GM21786 (cell line): ENCODE measurements around the gene ZNF490.
A peak's percentile ranks its signal among the peaks of the same experiment; 100 is the strongest.
"Not testable (repeated sequence)": the region's sequence is repeated elsewhere in the genome, so short reads cannot be mapped to it uniquely, and the experiment has no call there.

ENCODE experiments used
- ATAC-seq: cut with Tn5 transposase; IDR thresholded peaks from one replicate; pipeline ENCODE4 v1.9.1; 2021; ENCODE audit not compliant: unreplicated experiment

The ZNF490 gene

DNA sequence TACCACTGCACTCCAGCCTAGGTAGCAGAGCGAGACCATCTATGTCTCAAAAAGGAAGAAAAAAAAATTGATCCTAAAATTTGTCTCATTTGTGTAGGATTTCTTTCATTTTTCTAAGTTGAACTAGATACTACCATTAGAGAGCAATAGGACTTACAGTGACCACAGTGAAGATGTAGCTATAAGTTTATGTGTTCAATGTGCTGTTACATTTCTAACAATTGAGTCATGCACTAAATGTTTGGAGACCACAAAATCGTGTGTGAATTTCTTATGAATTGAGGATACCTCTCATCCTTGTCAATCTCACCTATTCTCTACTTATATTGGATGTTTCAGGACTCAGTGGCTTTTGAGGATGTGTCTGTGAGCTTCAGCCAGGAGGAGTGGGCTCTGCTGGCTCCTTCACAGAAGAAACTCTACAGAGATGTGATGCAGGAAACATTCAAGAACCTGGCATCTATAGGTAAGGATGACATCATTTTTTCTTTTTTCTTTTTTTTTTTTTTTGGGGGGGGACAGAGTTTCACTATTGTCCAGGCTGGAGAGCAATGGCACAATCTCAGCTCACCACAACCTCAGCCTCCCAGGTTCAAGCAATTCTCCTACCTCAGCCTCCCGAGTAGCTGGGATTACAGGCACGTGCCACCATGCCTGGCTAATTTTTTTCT is 12.9 kb upstream of the ZNF490 start:
- no peak for ATAC-seq

DNA sequence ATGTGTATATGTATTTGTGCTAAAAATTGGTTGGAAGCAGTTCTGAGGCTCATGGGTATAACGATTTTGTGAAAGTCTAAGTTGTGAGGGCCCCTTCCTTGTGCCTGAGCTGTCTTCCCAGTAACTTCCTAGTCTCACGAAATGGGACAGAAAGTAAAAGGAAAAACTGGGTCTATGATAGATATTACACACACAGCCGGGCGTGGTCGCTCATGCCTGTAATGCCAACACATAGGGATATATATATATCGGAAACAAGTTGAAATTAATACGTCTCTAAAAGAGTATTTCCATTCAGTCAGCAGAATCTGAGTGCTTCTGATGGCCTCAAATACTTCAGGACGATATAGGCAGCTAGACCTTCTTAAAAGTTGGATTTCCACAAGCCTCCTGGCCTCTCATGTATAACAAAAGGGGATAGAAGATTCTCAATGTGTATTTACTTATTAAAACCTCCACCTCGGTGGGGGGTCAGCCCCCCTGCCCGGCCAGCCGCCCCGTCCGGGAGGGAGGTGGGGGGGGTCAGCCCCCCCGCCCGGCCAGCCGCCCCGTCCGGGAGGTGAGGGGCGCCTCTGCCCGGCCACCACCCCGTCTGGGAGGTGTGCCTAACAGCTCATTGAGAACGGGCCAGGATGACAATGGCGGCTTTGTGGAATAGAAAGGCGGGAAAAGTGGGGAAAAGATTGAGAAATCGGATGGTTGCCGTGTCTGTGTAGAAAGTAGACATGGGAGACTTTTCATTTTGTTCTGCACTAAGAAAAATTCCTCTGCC is 10.8 kb upstream of the ZNF490 start:
- ATAC-seq: not testable (repeated sequence)

DNA sequence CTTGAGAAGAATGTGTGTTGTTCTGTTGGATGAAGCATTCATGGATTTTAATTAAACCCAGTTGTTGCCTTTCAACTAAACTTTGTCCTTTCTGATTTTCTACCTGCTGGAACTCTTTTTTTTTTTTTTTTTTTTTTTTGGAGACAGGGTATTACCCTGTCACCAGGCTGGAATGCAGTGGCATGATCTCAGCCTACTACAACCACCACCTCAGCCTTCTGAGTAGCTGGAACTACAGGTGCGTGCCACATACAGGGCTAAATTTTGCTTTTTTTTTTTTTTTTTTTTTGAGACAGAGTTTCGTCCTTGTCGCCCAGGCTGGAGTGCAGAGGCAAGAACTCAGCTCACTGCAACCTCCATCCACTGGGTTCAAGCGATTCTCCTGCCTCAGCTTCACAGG is 7.0 kb upstream of the ZNF490 start:
- no peak for ATAC-seq

GRCh38 chr19:12611361-12611699 is 717 bp upstream of the ZNF490 start:
- ATAC-seq: no peak

GRCh38 chr19:12607631-12608030 is 3.0 kb downstream of the ZNF490 start:
- ATAC-seq: no peak

DNA sequence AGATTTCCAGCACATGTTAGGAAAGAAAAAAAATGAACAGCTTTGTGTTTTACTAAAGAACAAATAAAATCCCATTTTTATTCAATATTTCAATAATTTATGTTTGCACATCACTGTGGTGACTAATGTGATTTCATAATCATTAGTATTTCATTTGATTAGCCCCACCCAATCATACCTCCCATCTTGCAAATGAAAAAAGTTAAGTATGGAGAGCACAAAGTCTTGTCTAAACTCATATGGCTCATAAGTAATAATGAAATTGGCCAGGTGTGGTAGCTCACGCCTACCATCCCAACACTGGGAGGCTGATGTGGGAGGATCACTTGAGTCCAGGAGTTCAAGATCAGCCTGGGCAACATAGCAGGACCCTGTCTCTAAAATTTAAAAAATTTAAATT is 3.8 kb downstream of the ZNF490 start:
- ATAC-seq: no peak

- ATAC-seq: peak; percentile 48
Observed at GRCh38 chr19:12603714-12604113, 6.9 kb downstream of the ZNF490 start.

GRCh38 chr19:12597594-12597993 is 13.0 kb downstream of the ZNF490 start:
- ATAC-seq: no peak

- no peak for ATAC-seq
Observed at GRCh38 chr19:12596927-12597548, 13.6 kb downstream of the ZNF490 start.

DNA sequence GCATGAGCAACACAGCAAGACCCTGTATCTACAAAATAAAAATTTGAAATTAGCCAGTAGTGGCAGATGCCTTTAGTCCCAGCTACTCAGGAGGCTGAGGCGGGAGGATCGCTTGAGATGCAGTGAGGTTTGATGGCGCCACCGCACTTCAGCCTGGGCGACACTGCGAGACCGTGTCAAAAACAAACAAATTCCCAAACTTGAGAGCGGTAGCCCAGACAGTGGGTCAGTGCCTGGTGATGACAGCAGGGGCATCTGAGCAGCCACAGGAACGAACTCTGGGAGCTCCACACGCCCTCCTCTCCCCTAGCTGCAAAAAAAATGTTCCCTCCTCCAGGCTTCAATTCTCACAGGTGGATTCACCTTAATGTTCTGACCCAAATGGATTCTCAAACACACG is 14.1 kb downstream of the ZNF490 start:
- ATAC-seq: no peak

GRCh38 chr19:12581100-12581499 is 29.5 kb downstream of the ZNF490 start:
- no peak for ATAC-seq

- no peak for ATAC-seq
Observed at GRCh38 chr19:12580180-12580694, 30.4 kb downstream of the ZNF490 start.

DNA sequence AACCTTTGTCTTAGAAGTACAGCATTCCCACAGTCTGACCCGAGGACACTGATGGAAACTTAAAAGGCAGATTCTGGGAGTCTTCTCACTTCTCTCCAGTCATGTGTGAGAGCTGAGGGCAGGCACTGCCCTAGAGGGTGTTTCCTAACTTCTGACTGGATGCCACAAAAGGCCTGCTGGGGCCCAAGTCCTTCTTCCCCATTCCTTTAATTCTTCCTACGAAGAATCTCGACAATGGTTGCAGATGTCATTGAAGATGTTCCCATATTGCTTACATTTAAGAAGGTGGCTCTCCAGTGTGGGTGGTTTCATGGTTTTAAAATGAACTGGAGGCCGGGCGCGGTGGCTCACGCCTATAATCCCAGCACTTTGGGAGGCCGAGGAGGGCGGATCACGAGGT is 32.0 kb downstream of the ZNF490 start:
- ATAC-seq: no peak

DNA sequence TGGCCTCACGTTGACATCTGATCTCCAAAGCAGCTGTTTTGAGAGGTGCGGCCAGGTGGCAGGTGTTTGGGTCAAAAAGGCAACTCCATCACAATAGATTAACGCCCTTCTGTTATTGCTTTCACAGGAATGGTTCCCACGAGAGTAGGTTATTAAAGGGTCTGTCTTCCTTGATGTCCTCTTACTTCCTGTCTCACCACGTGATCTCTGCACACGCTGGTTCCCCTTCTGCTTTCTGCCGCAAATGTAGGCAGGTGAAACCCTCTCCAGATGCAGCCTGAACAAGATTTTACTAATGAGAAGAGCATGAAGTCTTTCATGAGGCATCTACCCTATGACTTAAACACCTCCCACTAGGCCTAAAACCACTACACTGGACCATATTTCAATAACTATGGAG is 36.6 kb downstream of the ZNF490 start:
- no peak for ATAC-seq

DNA sequence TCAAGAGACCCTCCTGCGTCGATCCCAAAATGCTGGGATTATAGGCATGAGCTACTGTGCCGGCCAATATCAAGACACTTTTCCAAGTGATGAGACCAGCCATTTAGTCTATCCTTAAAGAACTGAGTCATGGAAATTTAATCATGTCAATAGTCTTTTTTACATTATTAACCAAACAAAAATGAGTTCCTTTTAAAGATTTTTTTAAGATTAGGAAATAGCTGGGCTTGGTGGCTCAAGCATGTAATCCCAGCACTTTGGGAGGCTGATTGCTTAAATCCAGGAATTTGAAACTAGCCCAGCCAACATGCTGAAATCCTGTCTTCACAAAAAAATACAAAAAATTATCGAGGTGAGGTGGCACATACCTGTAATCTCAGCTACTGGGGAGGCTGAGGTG is 42.7 kb downstream of the ZNF490 start:
- ATAC-seq: no peak

DNA sequence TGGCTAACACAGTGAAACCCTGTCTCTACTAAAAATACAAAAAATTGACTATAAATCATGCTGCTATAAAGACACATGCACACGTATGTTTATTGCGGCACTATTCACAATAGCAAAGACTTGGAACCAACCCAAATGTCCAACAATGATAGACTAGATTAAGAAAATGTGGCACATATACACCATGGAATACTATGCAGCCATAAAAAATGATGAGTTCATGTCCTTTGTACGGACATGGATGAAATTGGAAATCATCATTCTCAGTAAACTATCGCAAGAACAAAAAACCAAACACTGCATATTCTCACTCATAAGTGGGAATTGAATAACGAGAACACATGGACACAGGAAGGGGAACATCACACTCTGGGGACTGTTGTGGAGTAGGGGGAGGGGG is 44.2 kb downstream of the ZNF490 start:
- ATAC-seq: not testable (repeated sequence)

DNA sequence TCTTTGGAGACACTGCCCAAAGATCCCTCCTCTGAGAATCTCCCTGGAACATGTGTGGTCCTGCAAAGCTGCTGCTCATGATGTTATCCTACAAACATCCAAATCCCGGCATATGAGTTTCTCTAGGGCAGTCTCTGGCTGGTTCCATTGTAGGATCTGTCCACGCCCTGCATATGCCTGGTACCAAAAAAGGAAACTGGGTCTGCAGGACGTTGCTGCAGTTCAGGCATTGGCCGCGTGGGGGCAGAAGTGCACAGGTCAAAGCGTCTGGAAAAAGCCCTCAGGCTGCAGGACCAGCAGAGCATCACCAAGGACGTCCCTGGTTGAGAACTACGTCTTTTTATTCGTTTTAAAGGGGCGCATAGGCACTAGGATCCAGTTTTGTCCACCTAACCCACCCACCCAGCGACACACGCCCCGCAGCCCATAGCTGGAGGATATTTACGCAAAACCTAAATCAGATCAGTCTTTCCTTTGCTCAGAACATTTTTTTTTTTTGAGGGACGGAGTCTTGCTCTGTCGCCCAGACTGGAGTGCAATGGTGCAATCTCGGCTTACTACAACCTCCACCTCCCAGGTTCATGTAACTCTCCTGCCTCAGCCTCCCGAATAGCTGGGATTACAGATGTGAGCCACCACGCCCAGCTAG is 46.5 kb downstream of the ZNF490 start:
- ATAC-seq: peak; percentile 43

DNA sequence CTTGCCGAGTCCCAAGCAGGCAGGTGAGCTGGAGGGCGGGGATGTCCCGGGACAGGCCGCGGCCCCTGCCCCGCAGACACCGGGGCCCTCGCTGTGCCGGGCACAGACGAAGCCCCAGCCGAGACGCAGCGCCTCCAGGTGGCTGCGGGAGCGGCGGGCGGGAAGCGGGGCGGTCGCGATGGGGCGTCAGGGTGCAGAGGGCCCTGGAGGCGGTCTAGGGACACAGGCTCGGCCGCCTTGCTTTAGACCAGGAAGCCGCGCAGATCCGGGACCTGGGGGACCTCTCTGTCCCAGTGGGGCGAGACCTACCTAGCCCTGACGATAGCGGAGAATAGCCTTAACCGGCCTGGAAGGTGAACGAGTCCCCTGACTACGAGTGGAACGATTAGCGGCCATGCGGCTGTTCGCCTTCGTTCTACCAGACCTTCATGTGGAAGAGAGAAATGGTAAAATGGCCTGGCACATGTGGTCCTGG is 55.1 kb downstream of the ZNF490 start:
- no peak for ATAC-seq

DNA sequence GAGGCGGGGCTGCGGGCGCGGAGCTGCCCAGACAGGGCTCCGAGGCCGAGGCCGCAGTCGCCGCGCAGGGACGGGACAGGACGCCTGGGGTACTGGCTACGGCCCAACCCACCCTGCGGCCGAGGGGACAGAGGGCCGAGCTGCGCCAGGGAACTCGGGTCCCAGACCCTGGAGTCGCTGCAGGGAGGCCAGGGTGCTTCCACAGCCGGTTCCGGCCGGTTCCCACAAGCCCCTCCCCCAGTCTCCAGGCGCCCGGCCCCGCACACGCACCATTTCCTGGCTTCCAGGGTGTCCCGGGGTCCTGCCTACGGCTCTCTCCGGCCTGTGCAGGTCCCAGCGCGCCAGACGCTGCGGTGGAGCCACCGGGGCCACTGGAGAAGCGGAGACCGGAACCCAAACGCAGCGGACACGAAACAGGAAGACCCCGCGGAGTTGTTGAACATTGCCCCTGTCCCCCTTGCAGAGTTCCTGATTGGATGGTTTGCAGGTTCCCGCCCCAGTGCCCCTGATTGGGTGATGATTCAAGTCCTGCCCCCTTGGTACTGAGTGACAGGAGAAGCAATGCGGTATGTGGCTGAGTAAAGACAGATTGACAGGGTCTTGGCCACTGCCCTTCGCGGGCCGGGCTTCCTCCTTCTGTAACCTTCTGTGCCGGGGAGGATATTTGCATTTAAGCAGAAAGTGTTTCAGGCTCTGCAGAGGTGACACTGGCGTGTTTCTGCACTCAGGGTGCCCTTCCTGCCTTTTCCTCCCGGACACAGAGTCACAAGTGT is 59.4 kb downstream of the ZNF490 start, which contains the start of gene ZNF564:
ZNF564 (minus strand) TSS at position 423 of the 773 bp plus-strand sequence; CDS start at position 273, 150 bp downstream.
- ATAC-seq: peak; percentile 98

DNA sequence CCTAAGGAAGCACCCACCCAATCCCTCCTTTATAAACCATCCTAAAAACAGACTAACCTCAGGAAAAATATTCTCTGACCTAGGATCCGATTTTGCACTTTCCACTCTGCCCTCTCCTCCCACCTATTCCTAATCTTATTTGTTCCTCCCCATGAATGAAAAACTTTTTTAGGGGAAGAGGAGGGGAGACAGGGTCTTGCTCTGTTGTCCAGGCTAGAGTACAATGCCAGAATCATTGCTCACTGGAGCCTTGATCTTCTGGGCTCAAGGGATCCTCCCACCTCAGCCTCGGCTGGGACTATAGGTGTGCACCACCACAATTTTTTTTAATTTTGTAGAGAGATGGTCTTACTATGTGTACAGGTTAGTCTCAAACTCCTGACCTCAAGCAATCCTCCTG is 63.7 kb downstream of the ZNF490 start:
- no peak for ATAC-seq

GRCh38 chr19:12546068-12546467 is 64.5 kb downstream of the ZNF490 start:
- ATAC-seq: no peak
